Activated CD4-positive, alpha-beta T cell treated with anti-CD3 and anti-CD28 coated beads for 36 hours (primary cell): ENCODE results near the gene TSSC4. TPM values are rescaled to one million over a fixed set of nuclear protein-coding genes. Genes with fewer than 3 reads are reported as not detected.
"Not testable (repeated sequence)": the region's sequence is repeated elsewhere in the genome, so short reads cannot be mapped to it uniquely, and the experiment has no call there.

Experiments
- ATAC-seq: fragments of 200-7000 bp; cut with Tn5 transposase; one replicate; pipeline ENCODE4 v1.10.0; 2021; ENCODE audit warnings: mild to moderate bottlenecking, moderate library complexity
- CTCF ChIA-PET: fragments of 350-600 bp; sonication (Branson Sonifier 250); formaldehyde crosslinking; loops from one replicate; lab custom pipeline; 2021; ENCODE audit warnings: antibody characterized with exemption; lab: Charles Lee
- POLR2A ChIA-PET: fragments of 350-600 bp; sonication (Branson Sonifier 250); formaldehyde crosslinking; loops from one replicate; lab custom pipeline; 2021; ENCODE audit warnings: antibody characterized with exemption, inconsistent platforms; lab: Charles Lee
- DNase-seq: peaks from one replicate; pipeline ENCODE4 v3.0.0-alpha.2; 2020
- H3K27ac Mint-ChIP-seq: one replicate; pipeline ENCODE4 v1.8.0; 2021; ENCODE audit warnings: mixed read lengths
- H3K27me3 Mint-ChIP-seq: one replicate; pipeline ENCODE4 v1.8.0; 2021; ENCODE audit warnings: mixed read lengths
- H3K36me3 Mint-ChIP-seq: one replicate; pipeline ENCODE4 v1.8.0; 2021; ENCODE audit warnings: low read depth, mixed read lengths
- H3K4me1 Mint-ChIP-seq: one replicate; pipeline ENCODE4 v1.8.0; 2021; ENCODE audit warnings: mixed read lengths
- H3K4me3 Mint-ChIP-seq: one replicate; pipeline ENCODE4 v1.8.0; 2021; ENCODE audit warnings: mild to moderate bottlenecking, moderate library complexity, mixed read lengths
- H3K9me3 Mint-ChIP-seq: one replicate; pipeline ENCODE4 v1.8.0; 2021; ENCODE audit warnings: low read depth, mixed read lengths
- intact Hi-C, 2 experiments: fragments of 100-400 bp; cut with DNase I in 1 of 2; cut with micrococcal nuclease in 1 of 2; formaldehyde crosslinking; loops; one replicate each; pipeline versions ENCODE4 v1.14.2 to v1.15.1; 2022 to 2024; cut with DNase I, micrococcal nuclease
- total RNA-seq, 2 experiments: library from RNA; stranded (reverse); gene quantifications; one replicate each; pipeline ENCODE4 v1.2.3, GENCODE V29; 2021

The TSSC4 gene
- total RNA-seq, 2 experiments from 2014 or later, result 19.8 to 38.4 TPM

- Mint-ChIP-seq H3K27ac (no peak overlapping the region), H3K36me3 (no peaks in the 10 kb centered on the region)
- POLR2A ChIA-PET, result no interaction called here
Measured at GRCh38 chr11:2363130-2363529, 37.4 kb upstream of the TSSC4 start.

DNA sequence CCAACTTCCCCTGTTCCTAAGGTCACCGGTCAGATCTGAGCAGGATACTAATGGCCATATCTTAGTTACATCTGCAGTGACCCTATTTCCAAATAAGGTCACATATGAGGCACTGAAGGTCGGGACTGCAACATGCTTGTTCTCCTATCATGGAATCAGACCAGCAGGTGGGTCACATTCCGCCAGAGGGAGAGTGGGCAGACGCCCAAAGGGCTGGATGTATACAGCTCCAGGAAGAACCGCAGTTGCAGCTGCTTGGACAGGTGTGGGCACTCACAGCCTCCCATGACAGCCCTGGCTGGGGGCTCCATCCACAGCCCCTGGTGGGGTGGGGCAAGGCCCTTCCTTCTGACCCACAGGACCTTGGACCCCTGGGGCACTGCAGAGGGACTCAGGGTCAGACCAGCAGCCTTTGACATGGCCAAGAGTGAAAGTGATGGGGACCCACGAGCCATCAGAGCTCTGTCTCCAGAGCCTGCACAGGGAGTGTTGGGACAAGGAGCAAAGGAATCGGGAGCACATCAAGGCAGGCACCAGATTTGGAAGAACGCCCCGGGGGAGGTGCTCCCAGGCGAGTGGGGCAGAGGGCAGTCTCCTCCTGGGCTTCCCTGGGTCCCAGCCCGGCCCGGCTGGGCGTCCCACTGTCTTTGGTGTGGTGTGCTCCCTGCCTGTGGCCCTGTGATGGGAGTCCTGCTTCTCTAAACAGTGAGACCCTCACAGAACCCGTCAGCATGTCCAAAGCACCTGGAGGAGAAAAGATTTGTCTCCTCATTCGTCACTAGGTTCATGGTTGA lies 36.8 kb upstream of the TSSC4 start:
- POLR2A ChIA-PET, result no interaction called here
- intact Hi-C loops, result no loop called here
- no peaks in the 10 kb centered on the region for H3K27me3 Mint-ChIP-seq
- no peak for ATAC-seq
- no peaks in the 10 kb centered on the region for H3K9me3 Mint-ChIP-seq
- DNase-seq, result no peak
- H3K4me1 Mint-ChIP-seq, result no peaks in the 10 kb centered on the region
- H3K27ac Mint-ChIP-seq, result no peak overlapping the region
- CTCF ChIA-PET, result no interaction called here
- no peaks in the 10 kb centered on the region for H3K36me3 Mint-ChIP-seq
- no peak overlapping the region for H3K4me3 Mint-ChIP-seq

More at GRCh38 chr11:2363130-2363529, 37.4 kb upstream of the TSSC4 start:
- intact Hi-C loops, result no loop called here
- Mint-ChIP-seq H3K27me3 (no peaks in the 10 kb centered on the region), H3K4me3 (no peak overlapping the region), H3K9me3 (no peaks in the 10 kb centered on the region), H3K4me1 (no peaks in the 10 kb centered on the region)
- CTCF ChIA-PET, result interaction anchor here (0.6 kb wide), 1 partner anchor 169 kb away, joined by 3 read pairs; no protein-coding TSS in a partner anchor
- ATAC-seq (no peak), DNase-seq (no peak)

GRCh38 chr11:2364386-2364785 lies 36.2 kb upstream of the TSSC4 start:
- ATAC-seq, H3K27me3 Mint-ChIP-seq, POLR2A ChIA-PET, CTCF ChIA-PET, H3K36me3 Mint-ChIP-seq, DNase-seq, intact Hi-C loops, H3K27ac Mint-ChIP-seq, H3K9me3 Mint-ChIP-seq, H3K4me1 Mint-ChIP-seq, H3K4me3 Mint-ChIP-seq: not testable (repeated sequence)

- Mint-ChIP-seq H3K4me1 (no peaks in the 10 kb centered on the region), H3K9me3 (no peaks in the 10 kb centered on the region), H3K27ac (no peak overlapping the region), H3K4me3 (no peak overlapping the region), H3K36me3 (no peaks in the 10 kb centered on the region), H3K27me3 (no peaks in the 10 kb centered on the region)
- intact Hi-C loops, result no loop called here
- POLR2A ChIA-PET, result no interaction called here
- ATAC-seq (no peak), DNase-seq (no peak)
- CTCF ChIA-PET, result interaction anchor here (1.4 kb wide), 1 partner anchor 60 kb away, joined by 7 read pairs; no protein-coding TSS in a partner anchor
Measured at GRCh38 chr11:2365571-2366210, 34.9 kb upstream of the TSSC4 start.

GRCh38 chr11:2366276-2366675 lies 34.3 kb upstream of the TSSC4 start:
- POLR2A ChIA-PET, result no interaction called here
- no peaks in the 10 kb centered on the region for H3K4me1 Mint-ChIP-seq
- H3K9me3 Mint-ChIP-seq, result no peaks in the 10 kb centered on the region
- intact Hi-C loops, result no loop called here
- no peak overlapping the region for H3K4me3 Mint-ChIP-seq
- CTCF ChIA-PET, result interaction anchor here (1.4 kb wide), 1 partner anchor 60 kb away, joined by 7 read pairs; no protein-coding TSS in a partner anchor
- H3K27ac Mint-ChIP-seq, result no peak overlapping the region
- DNase-seq (no peak), ATAC-seq (no peak)
- no peaks in the 10 kb centered on the region for H3K27me3 Mint-ChIP-seq
- no peaks in the 10 kb centered on the region for H3K36me3 Mint-ChIP-seq

DNA sequence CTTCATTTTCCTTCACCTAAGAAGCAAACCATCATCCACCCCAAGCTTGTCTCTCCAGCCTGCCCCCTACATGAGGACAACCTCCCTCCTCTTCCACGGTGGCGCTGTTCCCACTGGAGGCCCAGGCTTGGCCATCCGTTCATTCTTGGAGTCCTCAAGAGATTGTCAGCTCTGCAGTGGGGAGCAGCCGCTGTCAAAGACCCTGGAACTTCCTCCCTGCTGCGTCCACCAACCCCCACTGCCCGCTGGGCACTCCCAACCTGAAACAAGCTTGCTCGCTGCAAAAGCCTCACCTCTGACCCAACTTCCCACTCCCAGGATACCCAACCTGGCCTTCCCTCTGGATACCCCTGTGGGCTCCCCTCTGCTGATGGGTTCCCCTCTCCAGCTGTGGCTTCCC lies 33.8 kb upstream of the TSSC4 start:
- ChIA-PET POLR2A (no interaction called here), CTCF (interaction anchor here (1.4 to 1.6 kb wide), 2 partner anchors 54 to 61 kb away, joined by 3 to 7 read pairs; no protein-coding TSS in a partner anchor)
- intact Hi-C loops, result no loop called here
- H3K27ac Mint-ChIP-seq, result no peak overlapping the region
- no peak for DNase-seq
- H3K4me1 Mint-ChIP-seq, result no peaks in the 10 kb centered on the region
- no peak overlapping the region for H3K4me3 Mint-ChIP-seq
- H3K9me3 Mint-ChIP-seq, result no peaks in the 10 kb centered on the region
- no peaks in the 10 kb centered on the region for H3K36me3 Mint-ChIP-seq
- no peak for ATAC-seq
- no peaks in the 10 kb centered on the region for H3K27me3 Mint-ChIP-seq

DNA sequence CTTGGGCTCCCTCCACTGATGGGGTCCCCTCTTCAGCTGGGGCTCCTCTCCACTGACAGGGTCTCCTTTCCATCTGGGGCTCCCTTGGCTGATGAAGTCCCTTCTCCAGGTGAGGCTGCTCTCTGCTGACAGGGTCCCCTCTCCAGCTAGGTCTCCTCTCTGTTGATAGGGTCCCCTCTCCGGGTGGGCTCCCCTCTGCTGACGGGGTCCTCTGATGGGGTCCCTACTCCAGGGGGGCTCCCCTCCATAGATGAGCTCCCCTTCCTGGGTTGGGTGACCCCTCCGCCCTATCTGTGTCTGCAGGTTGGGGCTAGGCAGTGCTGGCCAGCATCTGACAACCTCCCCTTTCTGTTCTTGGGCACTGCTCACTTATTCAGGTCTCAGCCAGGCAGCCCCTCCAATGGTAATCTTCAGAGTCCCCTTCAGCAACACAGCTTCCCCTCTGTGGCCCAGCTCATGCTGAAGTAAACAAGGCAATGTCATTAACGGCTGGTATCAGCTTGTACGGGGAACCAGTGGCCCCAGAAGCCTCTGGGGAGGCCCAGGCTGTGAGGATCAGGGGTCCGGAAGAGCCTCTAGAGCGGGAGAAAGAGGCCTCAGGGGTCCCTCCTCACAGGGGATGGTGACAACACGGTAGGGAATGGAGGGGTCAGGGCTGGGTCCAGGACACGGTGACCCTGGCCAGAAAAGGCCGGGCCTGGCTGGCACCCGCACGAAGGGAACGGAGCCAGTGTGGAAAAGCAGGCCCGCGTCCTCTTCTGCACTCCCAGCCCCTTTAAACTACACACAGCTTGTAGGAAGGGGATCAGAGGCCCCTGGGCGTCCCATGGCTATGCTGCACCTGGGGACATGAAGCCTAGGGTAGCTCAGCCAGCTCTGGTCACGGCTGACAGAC lies 33.0 kb upstream of the TSSC4 start:
- intact Hi-C loops, result no loop called here
- CTCF ChIA-PET, result interaction anchor here (1.4 to 1.6 kb wide), 2 partner anchors 54 to 62 kb away, joined by 3 to 7 read pairs; no protein-coding TSS in a partner anchor
- POLR2A ChIA-PET, result no interaction called here
- Mint-ChIP-seq H3K27ac (no peak overlapping the region), H3K4me3 (no peak overlapping the region), H3K9me3 (no peaks in the 10 kb centered on the region), H3K27me3 (no peaks in the 10 kb centered on the region), H3K4me1 (no peaks in the 10 kb centered on the region), H3K36me3 (no peaks in the 10 kb centered on the region)
- ATAC-seq, result no peak
- no peak for DNase-seq

- Mint-ChIP-seq H3K4me1 (no peaks in the 10 kb centered on the region), H3K4me3 (no peak overlapping the region), H3K36me3 (no peaks in the 10 kb centered on the region), H3K27ac (no peak overlapping the region), H3K27me3 (no peaks in the 10 kb centered on the region), H3K9me3 (no peaks in the 10 kb centered on the region)
- CTCF ChIA-PET, result interaction anchor here (1.6 kb wide), 1 partner anchor 53 kb away, joined by 3 read pairs; no protein-coding TSS in a partner anchor
- no peak for ATAC-seq
- POLR2A ChIA-PET, result no interaction called here
- intact Hi-C loops, result no loop called here
- no peak for DNase-seq
Measured at GRCh38 chr11:2368178-2368850, 32.2 kb upstream of the TSSC4 start.

GRCh38 chr11:2368851-2369180 lies 31.7 kb upstream of the TSSC4 start:
- POLR2A ChIA-PET, result no interaction called here

GRCh38 chr11:2369320-2369719 lies 31.2 kb upstream of the TSSC4 start:
- H3K9me3 Mint-ChIP-seq, result no peaks in the 10 kb centered on the region
- H3K4me1 Mint-ChIP-seq, result no peaks in the 10 kb centered on the region
- no peak for ATAC-seq

More at GRCh38 chr11:2368851-2369180, 31.7 kb upstream of the TSSC4 start:
- no peak for ATAC-seq
- Mint-ChIP-seq H3K36me3 (no peaks in the 10 kb centered on the region), H3K9me3 (no peaks in the 10 kb centered on the region), H3K4me3 (no peak overlapping the region), H3K4me1 (no peaks in the 10 kb centered on the region), H3K27me3 (no peaks in the 10 kb centered on the region), H3K27ac (no peak overlapping the region)
- intact Hi-C loops, result no loop called here
- CTCF ChIA-PET, result no interaction called here
- no peak for DNase-seq

GRCh38 chr11:2369896-2370295 lies 30.7 kb upstream of the TSSC4 start:
- DNase-seq (no peak), ATAC-seq (no peak)
- Mint-ChIP-seq H3K4me1 (no peaks in the 10 kb centered on the region), H3K4me3 (no peak overlapping the region), H3K27ac (no peak overlapping the region), H3K9me3 (no peaks in the 10 kb centered on the region), H3K27me3 (no peaks in the 10 kb centered on the region), H3K36me3 (no peaks in the 10 kb centered on the region)
- POLR2A ChIA-PET, result no interaction called here
- CTCF ChIA-PET, result no interaction called here
- intact Hi-C loops, result no loop called here

More at GRCh38 chr11:2369320-2369719, 31.2 kb upstream of the TSSC4 start:
- Mint-ChIP-seq H3K27me3 (no peaks in the 10 kb centered on the region), H3K4me3 (no peak overlapping the region), H3K27ac (no peak overlapping the region), H3K36me3 (no peaks in the 10 kb centered on the region)
- DNase-seq, result no peak
- ChIA-PET POLR2A (no interaction called here), CTCF (no interaction called here)
- intact Hi-C loops, result no loop called here
